Mucosa of gallbladder (tissue), 1 donor: ENCODE measurements around the gene FANCG. TPM values are rescaled to one million over a fixed set of nuclear protein-coding genes. Genes with fewer than 3 reads are reported as not detected.

ENCODE experiments used
- DNase-seq: peaks from one replicate; pipeline ENCODE4 v3.0.0-alpha.2; 2020; ENCODE audit warnings: low spot score
- total RNA-seq: library from RNA; stranded (reverse); gene quantifications from one replicate; pipeline ENCODE4 v1.2.1, GENCODE V29; 2021
- donor health status: DM: no; HTN: no; CAD: no.

The FANCG gene
- total RNA-seq, 1 donor from 2014 or later = 17.4 TPM

DNA sequence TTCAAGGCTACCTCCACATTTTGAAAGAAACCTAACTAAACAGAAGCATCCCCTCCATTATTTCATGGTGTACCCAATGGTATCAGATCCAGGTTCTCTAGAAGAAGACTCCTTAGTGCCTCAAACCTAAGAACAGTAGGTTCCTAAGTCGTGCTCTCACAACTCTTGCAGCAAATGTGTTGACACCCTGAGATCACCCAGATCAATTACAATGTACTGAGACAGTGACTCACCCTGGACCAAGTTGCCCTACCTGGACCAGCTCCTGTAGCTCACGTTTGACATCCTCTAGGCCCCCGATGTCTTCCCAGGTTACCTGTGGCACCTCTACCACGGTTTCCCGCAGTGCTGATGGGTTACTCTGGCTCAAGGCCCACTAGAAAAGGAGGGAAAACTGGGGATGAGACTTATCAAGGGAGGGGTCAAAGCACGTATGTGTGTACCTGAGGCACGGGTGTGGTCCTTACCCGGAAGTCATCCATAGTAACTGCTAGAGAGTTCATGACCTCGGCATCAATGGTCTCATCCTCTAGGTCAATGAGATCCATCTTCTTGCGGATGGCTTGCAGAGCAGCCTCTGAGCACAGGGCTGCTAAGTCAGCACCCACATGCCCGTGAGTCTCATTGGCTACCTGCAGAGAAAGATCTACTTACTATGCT, 19.1 kb downstream of the FANCG start:
- DNase-seq = no peak

DNA sequence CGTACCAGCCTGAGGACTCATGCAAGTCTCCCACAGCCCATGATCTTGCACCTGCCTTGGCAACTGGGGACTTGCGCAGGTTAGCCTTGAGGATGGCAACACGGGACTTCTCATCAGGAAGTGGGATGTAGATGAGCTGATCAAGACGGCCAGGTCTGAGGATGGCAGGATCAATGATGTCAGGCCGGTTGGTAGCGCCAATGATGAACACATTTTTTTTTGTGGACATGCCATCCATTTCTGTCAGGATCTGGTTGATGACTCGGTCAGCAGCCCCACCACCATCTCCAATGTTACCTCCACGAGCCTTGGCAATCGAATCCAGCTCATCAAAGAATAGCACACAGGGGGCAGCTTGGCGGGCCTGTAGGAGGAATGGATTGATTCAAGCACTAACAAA, 20.3 kb downstream of the FANCG start:
- no peak for DNase-seq

DNA sequence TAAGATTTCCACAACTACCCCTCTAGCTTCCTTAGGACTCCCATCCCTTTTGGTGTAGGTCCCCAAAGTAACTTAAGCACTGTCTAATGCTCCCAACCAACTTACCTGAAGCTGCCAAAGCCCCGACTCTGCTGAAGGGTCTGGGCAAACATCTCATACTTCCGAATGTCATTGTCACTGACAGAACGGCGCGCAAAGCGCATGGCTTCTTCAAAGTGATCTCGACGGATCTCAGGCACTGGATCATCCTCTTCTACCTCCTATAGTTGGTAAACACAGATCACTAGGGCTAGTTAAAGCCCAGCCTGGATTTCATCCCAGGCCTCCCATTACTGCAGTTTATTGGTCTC, 22.5 kb downstream of the FANCG start:
- DNase-seq = no peak

DNA sequence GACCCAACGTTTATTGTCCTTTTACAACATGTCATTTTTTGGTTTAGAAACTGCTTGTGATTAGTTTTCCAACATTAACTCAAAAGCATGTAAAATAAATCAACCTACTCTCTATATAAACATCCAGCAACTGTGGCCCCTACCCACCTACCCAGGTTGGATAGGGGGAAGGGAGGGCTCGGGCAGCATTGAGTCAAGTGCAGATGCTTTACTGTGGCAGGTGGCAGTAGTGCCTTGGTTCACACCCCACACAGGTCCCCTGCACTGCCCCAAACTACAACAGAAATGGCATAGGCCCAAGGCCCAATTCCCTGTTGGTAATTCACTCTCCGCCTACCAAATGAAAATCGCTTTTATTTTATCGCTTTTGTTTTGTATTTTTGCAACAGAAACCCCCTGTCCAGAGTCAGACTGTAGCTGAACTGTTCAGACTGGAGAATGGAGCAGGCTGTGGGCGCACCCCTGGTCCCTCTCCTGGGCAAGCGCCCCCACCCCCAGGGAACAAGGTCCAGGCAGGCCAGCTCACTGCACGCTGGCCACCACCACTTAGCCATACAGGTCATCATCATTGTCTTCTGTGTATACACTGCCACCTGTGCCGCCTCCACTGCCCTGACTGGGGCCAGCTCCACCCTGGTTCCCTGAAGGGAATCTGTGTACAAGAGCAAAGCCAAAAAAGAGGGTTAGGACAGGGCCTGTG, 23.0 kb downstream of the FANCG start:
- no peak for DNase-seq

DNA sequence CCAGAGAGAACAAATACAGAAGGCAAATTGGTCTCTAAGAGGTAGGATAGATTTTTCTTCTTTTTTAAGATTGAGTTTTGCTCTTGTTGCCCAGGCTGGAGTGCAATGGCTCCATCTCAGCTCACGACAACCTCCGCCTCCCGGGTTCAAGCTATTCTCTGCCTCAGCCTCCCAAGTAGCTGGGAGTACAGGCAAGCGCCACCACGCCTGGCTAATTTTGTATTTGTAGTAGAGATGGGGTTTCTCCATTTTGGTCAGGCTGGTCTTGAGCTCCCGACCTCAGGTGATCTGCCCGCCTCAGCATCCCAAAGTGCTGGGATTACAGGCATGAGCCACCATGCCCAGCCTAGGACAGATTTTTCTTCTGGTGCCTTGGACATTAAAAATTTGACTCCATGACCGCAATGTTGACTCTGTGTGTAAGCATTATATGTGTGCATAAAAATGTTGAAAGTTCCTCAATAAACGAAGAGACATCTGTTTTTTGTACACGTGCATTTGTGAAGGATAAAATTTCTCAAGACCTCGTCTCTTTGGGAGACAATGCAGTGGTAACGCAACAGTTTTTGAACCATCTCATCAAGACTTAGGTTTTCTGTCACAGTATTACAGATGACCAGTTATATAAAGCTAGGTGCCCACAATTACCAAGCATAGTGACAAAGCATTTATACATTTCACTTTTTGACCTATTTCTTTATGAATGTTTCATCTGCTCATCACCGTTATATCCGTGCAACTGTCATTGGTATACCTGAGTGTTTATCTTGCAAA, 24.7 kb downstream of the FANCG start:
- DNase-seq = no peak

DNA sequence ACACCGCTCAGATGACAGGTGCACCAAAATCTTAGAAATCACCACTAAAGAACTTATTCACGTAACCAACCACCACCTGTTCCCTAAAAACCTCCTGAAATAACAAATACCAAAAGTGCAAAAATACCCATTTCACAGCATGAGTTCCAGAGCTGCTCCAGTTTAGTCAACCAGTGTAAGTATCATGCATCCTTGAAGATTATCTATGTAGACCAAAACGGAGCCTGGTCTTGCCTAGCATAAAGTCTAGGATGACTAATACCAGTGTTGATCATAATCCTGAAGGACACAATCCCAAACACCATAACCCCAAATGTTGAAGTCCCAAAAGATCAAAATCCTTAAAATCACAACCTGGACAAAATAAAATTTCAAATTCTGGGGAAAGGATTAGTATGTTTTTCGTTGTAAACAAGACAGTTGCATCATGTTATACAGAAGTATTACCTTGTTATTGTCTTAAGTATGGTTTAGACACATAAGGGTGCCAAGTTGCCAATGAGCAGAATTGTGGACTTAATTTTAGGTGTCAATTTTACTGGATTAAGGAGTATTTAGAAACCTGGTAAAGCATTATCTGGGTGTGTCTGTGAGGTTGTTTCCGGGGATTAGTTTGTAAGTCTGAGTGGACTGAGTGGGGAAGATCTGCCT, 25.4 kb downstream of the FANCG start:
- DNase-seq = no peak

DNA sequence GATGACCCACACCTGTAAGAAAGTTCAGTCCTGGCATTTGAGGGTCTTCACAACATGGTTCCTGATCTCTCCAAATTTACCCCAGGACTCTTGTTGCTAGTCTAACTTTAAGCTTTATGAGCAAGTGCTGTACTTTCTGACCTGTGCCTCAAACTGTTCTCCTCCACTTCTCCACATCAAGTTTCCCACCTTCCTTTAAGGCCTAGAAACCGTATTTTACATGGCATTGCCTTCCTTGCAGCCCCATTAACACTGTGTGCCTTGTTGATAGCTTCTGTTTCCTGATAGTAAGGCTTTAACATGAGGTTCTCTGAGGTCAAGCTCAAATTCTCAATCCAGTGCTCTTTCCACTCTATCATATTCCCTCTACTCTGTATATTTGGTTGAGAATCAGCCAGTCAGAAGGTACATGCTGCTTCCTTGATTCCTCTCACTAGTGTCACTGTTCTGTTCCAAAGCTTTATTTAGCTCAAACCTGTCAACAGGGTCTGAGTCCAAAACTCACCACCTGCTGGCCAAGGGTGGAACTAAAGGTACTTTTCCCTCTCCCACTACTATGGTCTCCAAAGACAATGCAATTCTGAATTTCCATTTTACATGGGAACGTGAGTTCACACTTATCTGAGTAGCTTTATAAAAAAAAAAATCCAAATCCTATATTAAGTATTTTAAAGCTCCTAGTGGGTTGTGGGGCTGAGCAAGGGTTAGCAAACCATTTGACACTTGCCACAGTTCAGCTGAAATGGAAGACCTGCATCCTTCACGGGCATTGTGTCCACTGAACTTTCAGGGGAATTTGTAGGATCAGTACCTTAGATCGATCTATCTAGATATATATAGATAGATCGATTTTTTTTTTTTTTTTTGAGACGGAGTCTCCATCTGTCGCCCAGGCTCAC, 28.4 kb downstream of the FANCG start:
- no peak for DNase-seq

DNA sequence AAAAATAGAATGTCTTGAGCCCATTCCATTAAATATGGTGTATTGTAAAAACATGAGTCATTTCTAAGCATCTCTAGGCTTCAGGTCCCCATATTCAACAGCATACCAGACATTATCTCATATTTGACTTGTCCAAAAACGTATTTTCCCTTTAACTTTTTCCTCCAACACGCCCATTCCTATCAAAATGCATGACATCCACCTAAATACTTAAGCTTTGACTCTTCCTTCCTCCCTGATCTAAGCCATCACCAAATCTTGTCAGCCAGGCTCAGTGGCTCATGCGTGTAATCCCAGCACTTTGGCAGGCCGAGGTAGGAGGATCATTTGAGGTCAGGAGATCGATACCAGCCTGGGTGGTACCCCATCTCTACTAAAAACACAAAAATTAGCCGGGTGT, 31.2 kb downstream of the FANCG start:
- DNase-seq = no peak

DNA sequence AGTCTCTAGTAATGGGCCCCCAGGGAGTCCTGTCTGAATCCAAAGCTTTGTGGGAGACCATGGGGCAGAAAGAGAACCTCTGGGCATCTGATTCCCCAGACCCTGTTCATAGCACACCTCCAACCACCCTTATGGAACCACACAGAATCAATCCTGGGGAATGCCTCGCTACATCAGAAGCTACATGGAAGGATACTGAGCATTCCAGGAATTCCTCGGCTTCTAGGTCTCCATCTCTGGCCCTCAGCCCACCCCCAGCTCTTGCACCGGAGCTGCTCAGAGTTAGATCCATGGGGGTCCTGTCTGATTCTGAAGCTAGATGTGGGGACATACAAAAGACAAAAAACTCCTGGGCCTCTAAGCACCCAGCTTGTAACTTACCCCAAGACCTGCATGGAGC, 35.7 kb downstream of the FANCG start:
- no peak for DNase-seq

DNA sequence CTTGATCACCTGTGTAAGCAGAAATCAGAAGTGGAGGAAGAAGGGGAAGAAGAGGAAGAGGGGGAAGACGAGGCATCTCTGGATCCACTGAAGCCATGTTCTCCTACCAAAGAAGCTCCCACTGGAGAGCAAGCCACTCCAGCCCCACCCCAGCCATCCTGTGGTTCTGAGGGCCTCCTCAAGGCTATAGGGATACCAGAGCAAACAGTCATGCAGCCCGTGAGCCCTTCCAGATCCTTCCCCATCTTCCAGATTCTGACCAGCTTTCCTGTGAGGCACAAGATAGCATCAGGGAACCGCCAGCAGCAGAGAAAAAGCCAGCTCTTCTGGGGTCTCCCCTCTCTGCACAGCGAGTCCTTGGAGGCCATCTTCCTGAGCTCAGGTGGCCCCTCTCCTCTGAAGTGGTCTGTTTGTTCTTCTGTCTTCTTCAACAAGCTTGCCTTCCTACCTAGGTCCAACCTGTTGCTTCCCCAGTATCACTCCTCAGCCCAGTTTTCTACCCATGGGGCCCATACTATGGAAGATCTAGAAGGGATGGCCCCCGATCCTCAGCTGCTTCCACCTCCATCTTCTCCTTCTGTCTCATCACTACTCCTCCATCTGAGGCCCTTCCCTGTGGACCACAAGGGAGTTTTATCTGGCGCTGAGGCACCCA, 36.7 kb downstream of the FANCG start:
- DNase-seq = no peak

DNA sequence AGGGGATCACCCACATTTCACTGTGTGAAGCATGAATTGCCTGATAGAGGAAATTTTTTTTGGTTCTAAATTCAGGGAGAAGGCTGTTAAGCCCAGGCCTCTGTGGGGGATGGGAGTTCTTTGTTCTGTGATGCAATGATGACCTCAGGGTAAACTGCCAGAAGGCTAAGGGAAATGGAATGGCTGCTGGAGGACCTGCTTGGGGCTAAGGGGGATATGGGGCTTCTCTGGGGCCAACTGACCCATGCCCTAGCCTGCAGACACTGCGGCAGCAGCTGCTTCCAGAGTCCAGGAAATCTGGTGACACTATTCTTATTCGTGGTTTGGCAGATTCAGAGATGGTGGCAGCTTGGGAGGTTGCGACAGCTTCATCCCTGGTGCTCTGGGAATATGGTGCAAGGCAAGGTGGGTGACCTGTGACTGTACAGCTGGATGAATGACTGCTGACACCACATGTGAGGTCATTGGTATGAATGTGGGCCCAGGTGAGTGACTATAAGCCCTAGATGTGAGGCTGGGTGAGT, 37.6 kb downstream of the FANCG start:
- no peak for DNase-seq

DNA sequence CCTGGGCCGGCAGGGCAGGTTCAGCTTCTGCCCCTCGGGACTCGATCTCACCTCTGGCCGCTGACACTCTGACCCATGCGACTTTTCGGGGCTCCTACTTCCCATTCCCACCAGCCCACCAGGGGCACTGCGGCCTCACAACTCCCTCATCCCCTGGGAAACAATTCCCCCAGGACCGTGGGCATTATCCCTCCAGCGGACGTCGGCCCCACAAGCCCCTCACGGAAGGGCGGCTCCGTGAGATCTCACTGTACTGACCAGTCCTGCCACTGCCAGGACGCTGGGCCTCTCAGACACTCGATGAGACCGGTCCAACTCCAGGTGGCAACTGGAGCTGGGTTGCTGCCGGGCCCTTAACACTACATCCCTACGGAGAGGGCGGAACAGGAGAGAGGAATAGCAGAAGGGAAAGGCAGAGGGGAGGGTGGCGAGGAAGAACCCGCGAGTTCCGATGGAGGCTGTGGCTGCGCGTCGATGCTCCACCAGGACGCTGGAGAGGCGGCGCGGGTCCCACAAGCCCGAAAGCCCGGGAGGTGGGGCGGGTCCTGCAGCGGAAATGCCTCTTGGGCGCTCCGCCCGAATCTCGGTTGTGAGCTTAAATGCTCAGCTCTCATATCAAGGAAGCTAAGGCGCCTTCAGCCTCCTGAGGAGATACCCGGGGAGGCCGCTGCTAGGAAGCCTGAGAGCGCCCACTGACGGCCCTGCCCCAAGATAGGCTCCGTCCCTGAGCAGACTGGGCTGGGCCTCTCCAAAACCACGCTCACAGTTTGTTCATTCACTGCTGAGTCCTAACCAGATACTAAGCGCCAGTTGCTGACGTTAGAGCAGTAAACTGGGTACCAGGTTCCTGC, 43.7 kb downstream of the FANCG start:
- peak; percentile 24 for DNase-seq

DNA sequence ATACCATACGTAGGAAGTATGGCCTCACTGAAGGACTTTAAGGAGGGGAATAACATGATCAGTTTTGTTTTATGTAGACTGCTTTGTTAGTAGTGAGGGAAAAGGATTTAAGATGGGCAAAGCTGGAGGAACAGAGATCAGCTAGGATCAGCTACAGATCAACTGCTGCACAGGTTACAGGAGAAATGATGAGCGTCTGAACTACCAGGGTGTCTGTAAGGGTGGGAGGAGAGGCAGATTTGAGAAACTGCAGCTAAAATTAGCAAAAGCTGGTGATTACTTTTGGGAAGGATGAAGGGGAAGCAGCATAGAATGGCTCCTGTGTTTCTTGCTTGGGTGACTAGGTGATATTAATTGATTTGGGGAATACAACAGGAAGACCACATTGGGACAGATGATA, 46.6 kb downstream of the FANCG start:
- DNase-seq = no peak

DNA sequence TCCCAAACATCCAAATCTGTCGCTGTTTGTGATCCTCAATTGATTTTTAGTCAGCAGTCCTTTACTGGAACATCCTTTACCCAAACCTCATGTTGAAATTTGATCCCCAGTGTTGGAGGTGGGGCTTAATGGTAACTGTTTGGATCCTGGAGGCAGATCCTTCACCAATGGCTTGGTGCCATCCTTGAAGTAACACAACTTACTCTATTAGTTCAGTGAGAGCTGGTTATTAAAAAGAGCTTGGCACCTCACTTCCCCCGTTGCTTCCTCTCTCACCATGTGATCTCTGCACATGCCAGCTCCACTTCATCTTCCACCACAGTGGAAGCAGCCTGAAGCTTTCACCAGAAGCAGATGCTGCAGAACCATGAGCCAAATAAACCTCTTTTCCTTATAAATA, 49.9 kb downstream of the FANCG start:
- no peak for DNase-seq

DNA sequence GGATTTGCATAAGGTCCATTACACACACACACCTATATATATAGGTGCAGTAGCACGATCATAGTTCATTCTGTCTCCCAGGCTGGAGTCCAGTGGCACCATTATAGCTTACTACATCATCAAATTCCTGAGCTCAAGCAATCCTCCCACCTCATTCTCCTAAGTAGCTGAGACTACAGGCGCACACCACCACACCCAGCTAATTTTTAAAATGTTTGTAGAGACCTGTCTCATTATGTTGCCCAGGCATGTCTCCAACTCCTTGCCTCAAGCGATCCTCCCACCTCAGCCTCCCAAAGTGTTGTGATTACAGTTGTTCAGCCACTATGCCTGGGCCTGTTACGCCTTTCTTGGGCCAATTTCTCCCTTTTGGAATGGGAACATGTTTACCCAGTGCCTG, 50.5 kb downstream of the FANCG start:
- DNase-seq = no peak

DNA sequence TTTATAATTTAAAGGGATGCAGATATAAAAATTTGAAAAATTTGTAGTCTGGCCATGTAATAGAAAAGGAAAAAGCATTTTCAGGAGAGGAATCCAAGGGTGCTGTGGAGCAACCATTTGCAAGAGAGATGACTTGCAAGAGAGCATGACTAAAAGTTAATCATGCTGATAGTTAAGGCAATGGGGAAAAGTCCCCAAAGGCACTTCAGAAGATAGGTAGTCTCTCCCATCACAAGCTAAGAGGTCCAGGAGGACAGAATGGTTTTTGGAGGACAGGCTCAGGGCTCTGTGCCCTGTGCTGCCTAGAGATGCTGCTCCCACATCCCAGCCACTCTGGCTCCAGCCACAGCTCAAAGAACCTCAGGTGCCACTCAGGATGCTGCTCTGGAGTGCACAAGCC, 51.4 kb downstream of the FANCG start:
- DNase-seq = no peak

DNA sequence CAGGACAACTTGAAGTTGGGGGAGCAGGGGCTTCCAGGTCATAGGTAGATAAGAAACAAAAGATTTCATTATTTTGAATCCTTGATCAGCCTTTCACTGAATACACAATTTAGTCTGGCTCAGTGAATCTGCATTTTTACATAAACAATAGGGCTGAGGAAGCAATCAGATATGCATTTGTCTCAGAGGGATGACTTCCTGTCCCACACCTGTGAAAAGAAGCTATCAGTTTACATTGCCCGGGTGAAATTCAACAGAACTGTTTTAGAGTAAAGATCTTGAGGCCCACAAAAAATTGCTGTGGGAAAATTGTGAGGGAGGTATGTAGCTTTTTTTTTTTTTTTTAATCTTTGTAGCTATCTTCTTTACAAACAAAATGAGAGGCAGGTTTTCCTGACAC, 51.9 kb downstream of the FANCG start:
- DNase-seq = no peak

DNA sequence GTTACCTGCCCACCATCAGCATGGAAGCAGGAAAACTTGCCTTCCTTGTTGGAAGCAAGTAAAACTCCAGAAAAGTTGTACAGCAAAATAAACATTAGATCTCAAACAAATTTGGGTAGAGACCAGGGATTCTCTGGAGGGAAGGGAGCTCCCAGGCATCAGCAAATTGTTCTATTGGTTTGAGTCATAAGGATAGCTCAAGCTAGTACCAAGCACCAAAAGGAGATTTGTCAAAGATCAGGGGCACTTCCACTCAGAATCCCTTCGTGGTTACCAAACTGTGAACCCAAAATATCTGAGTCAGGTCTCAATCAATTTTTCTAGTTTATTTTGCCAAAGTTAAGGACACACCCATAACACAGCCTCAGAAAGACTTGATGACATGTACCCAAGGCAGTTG, 52.4 kb downstream of the FANCG start:
- no peak for DNase-seq

DNA sequence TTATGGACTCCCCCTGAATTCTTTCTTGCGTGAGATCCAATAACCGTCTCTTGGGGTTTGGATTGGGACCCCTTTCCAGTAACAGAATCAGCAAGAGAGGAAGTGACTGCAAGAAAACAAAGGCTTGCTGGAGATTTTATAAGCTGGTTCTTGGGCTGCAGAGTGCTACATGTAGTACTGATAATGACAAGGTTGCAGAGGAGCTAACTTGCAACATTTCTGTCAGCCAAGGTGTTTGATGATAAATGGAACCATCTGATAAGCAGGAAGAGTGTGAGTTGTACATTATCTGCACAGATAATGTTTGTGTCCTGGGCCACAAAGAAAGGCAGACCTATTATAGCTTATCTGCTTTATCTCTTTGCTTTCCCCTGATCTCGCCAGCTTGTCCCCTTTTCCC, 53.1 kb downstream of the FANCG start:
- DNase-seq = no peak
